Suprapubic skin (tissue), 3 donors: ENCODE results near the gene PLOD3.
"Not testable (repeated sequence)": the region's sequence is repeated elsewhere in the genome, so short reads cannot be mapped to it uniquely, and the experiment has no call there.

ENCODE experiments used
- CTCF ChIP-seq, 2 donors: fragments of 200-600 bp in 1 of 2; fragments of 450-650 bp in 1 of 2; sonication (generic) in 1 of 2; IDR thresholded peaks; one replicate each; pipeline ENCODE4 v1.5.1; 2016 to 2019; ENCODE audit warnings: antibody characterized with exemption in 2 of 2, mild to moderate bottlenecking in 1 of 2, moderate library complexity in 1 of 2
- POLR2A ChIP-seq, 2 donors: fragments of 450-650 bp; IDR thresholded peaks; one replicate each; pipeline ENCODE4 v1.6.1; 2017; ENCODE audit warnings: antibody characterized with exemption in 2 of 2, mild to moderate bottlenecking in 2 of 2, moderate library complexity in 2 of 2

- not testable (repeated sequence) for TF ChIP-seq CTCF, POLR2A (IDR thresholded peaks at IDR 0.05)
Measured at GRCh38 chr7:101264102-101264706, 46.8 kb upstream of the PLOD3 start.
